Measurements from ENCODE around the gene BBS1.

BBS1 gene

DNA sequence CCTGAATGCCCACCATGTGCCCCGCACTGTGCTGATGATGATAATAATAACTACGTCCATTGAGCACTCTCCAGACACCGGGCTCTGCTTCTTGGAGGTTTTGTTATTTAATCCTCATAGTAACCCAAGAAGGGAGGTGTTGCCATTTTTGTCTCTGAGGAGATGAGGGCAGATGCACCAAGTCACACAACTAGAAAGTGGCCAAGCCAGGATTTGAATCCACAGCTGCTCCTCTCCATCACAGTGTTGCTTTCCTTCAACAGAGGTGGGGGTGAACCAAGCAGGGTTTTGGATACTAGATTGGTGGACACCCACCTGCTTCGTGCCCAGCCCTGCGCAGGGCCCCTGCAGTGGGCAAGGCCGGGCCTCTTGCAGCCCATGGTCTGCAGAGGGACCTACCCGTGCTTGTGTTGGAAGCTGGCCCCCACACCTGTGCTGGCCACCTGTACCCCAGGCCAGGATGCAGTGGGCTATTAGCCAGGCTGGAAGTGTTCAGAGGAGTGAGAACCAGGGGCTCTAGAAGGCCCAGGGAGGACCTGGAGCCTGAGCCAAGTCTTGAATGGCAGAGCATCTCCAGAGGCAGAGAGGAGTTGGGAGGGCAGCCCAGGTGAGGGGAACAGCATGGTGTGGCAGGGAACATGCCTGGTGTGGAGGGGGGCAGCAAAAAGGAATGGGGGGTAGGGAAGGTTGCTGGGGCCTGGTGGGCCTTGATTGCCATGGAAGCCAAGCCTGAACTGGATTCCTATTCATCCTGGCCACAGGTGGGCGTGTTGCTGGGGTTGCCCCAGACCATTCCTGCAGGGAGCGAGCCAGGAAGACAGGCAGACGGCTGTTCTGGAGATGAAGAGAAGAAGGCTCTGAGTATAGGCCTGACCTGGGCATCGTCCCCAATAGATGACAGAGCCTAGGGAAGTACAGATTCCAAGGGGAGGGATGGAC lies 32.9 kb upstream of the BBS1 start:
- no peak for DNase-seq

DNA sequence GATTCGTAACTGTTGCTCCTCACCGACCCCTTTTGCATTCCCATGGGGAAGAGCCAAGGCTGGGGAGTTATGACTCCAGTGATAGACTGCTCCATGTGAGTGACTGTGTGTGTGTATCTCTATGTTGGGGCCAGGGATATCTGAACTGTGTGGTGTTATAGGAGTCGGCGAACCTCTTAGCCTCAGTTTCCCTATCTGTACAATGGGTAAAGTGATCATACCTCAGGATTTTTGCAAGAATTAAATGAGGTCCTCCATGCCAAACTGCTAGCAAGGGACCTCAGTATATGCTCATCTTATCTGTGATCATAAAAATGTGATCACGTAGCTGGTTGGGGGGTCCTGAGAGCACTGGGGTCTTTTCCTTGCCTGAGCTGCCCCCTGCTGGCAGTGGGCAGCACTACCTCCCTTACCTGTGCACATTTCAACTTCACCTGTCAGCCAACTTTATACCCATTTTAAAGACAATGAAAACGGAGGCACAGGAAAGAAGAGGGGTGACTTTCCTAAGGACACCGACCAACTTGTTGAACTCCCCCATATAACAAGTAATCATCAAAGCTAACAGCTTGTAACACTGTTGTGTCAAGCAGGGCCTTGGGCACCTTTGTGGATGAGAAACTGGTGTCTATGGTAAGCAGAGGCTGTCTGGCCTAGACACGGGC lies 31.6 kb upstream of the BBS1 start:
- DNase-seq, result no peak

DNA sequence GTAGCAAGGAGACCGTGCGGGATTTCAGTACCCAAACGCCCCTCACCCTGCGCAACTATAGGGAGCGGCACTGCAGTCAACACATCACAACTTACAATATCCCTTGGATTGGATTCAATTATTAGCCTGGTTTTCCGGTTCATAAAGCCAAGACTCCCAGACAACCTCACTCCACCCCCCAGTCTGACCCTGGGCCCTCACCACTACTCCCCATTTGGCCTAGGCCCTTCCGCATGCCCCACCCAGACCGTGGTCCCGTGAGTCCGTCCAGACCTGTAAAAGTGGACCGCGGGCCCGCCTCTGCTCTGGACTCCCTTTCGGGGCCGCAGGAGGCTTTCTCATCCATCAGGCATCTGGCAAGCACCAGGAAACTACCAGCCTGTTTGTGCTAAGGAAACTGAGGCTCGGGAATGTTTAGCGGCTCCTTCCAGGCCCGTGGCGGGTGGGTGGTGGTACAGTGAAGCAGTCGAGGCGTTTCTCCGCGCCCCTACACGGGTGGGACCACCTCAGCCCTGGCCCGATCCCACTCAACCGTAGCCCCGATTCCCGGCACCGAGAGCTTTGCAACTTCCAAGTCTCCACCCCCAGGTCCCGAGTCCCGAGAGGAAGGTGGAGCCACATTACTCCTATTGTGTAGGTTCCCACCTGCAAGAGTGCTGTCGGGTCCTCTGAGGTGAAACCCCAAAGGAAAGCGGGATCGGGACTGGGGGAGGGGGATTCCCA lies 30.9 kb upstream of the BBS1 start:
- DNase-seq, result peak; percentile 85

DNA sequence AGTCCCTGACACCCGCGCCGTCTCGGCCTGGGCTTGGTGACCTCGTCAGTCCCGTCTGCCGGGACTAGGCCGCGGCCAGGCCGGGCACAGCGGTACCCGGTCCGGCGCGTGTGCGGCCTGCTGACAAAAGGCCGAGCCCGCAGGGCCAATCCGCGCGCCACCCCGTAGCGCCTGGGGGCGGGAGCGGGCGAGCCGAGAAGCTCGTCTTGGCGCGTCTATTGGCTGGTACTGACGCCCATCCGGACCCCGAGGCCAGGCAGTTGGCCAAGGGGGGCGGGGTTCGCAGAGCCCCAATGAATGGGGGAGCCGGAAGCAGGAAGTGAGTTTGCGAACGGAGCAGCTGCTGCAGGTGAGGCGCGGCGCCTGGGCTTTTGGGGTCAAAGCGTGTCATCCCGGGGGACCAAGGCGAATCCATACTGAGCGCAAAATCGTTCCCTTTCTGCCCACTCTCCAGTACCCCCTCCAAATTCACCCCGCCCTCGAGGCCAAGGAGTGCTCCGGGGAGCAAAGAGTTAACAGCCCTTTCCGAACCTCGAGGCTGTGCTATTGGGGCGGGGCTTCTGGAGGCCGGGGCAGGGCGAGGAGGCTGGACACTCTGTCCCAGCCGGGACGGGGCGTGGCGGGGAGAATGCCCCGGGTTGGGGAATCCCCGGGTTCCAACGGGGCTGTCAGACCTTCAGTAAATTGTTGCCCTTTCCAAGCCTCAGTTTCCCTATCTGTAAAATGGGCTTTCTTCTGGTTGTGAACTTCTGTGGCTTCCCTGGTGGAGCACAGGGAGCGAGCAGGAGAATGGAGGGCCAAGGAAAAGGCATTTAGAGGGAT lies 30.1 kb upstream of the BBS1 start, which contains the start of gene DPP3:
Gene DPP3 (plus strand): TSS at position 318 of the 822 bp plus-strand sequence. CDS start 1,767 bp downstream, outside the sequence.
- peak; percentile 97 for DNase-seq

DNA sequence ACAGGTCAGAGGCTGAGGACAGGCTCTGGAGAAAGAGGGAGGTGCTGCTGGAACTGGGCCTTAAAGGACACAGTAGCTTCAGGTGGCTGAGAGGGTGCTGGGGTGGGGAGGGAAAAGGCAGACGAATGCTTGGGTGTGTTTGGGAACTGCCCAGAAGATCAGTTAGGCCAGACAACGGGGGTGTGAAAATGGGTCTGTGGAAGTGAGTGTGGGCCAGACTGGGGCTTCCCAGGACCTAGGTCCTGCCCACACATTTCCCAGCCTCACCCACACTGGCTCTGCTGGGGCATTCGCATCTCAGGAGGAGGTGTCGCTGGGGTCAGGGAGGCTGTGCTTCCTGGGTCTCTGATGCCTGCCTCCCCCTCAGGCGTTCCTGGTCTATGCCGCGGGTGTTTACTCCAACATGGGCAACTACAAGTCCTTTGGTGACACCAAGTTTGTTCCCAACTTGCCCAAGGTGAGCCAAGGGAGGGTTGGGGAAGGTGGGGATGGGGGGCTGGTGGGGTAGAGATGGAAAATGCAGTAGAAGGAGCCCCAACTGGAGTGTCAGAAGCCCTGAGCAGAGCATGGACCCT lies 25.5 kb upstream of the BBS1 start:
- no peak for DNase-seq

DNA sequence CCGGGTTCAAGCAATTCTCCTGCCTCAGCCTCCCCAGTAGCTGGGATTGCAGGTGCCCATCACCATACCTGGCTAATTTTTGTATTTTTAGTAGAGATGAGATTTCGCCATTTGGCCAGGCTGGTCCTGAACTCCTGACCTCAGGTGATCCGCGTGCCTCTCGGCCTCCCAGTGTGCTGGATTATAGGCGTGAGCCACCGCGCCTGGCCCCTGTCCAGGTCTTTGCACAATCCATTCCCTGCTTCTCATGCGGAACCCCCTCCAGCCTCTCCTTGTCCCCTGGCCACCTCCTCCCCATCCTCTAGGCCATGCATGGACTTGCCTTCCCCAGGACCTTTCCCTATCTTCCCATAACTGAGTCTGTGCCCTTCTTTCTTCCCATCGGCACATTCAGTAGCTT lies 21.5 kb upstream of the BBS1 start:
- no peak for DNase-seq

DNA sequence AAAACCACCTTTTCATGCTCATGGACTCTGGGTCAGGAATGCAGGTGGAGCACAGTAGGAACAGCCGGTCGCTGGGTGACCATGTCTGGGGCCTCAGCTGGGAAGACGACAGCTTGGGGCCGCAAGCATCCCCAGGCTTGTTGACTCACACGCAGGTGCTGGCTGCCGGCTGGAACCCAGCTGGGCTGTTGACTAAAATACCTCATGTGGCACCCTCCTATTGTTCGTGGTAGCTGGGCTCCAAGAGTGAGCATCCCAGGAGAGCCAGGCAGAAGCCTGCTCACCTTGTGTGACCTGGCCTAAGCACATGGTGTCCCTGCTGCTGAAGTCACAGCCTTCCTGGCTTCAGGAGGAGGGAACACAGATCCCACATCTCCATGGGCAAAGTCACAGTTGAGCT lies 20.8 kb upstream of the BBS1 start:
- DNase-seq, result peak; percentile 67

DNA sequence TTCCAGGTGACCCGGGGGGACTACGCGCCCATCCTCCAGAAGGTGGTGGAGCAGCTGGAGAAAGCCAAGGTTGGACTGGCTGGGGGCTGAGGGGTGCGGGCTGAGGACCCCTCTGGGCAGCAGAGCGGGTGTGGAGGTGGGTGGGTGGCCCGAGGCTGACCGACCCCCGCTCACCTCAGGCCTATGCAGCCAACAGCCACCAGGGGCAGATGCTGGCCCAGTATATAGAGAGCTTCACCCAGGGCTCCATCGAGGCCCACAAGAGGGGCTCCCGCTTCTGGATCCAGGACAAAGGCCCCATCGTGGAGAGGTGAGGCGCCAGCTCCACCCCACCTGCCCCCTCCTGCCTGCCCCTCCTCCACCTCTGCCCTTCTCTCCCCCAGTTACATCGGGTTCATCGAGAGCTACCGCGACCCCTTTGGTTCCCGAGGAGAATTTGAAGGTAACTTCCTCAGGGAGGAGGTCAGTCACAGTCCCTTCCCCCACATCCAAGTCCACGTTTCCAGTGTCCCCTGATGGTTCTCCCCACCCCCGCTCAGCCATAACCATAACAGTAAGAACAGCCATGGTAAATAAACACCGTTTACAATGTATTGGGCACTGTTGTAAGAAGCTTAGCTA lies 19.0 kb upstream of the BBS1 start:
- no peak for DNase-seq

DNA sequence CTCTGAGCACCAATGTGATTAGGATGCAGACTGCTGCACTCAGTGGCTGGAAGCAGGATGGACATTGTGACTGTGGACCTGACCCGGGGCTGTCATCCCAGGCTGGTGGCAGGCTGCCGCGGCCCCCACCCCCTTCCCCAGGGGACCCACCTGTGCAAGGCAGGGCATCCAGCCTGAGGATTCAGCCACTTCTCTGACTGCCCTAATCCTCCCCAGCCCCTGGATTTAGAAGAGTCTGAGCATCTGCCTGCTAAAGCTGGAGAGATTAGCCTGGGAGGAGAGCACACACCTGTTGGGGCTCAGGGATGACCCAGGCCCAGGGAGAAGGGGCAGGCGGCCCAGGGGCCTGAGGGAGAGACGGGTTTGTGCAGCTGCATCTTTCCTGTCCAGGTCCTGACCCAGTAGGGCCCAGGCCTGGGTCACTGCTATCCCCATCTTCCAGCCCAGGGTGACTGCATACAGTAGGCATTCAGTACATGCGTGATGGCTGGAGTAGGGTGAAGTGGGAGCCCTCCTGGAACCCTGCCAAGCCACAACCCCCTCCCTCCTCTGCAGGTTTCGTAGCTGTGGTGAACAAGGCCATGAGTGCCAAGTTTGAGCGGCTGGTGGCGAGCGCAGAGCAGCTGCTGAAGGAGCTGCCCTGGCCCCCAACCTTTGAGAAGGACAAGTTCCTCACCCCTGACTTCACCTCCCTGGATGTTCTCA lies 18.1 kb upstream of the BBS1 start:
- no peak for DNase-seq

DNA sequence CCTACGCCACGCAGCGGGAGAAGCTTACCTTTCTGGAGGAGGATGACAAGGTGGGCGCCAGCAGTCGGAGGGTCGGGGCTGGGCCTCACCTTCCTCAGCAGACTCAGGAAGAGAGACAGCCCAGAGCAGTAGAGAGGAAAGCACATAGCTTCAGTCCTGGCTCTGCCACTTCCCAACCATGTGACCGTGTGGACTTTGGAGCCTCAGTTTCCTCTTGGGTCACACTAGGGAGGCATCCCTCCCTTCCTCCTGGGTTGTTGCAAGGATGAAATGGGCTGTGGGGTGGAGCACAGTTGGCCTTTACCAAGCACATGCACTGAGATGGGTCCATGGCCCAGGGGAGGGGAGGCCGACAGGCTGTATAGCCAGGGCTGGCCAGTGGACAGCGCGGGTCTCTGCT lies 17.3 kb upstream of the BBS1 start:
- DNase-seq, result no peak

DNA sequence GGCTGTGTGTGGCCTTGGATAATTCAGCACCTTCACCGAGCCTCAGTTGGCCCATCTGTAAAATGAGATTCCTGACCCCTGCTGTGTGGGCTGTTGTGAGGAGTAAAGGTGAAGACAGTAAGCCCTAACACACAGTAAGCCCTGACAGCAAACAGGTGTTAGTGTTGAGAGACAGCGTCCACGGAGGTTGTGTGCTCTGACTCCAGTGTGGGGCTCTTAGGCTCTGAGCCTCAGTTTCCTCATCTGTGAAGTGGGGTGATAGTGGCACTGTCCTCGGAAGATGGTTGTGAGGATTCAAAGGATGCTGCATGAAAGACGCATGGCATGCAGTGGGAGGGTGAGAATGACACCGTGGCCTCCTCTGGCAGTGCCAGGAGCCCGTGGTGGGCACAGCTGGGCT lies 16.0 kb upstream of the BBS1 start:
- DNase-seq, result no peak

DNA sequence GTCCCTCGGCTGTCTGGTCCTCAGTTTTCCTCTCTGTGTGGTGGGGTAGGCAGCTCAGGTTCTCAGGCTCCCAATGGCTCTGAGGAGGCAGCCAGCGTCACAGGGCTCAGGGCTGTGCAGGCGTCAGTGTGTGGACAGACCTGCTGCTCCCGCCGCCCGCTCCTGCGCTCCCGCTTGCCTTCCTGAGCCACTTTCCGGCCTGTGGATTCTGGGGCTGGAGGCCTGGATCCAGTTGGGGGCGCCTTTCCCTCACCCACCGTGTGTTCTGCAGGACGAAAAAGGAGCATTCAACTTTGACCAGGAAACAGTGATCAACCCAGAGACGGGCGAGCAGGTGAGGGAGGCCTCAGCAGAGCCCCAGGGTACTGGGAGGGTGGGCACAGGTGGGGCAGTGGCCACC lies 15.5 kb upstream of the BBS1 start:
- no peak for DNase-seq

DNA sequence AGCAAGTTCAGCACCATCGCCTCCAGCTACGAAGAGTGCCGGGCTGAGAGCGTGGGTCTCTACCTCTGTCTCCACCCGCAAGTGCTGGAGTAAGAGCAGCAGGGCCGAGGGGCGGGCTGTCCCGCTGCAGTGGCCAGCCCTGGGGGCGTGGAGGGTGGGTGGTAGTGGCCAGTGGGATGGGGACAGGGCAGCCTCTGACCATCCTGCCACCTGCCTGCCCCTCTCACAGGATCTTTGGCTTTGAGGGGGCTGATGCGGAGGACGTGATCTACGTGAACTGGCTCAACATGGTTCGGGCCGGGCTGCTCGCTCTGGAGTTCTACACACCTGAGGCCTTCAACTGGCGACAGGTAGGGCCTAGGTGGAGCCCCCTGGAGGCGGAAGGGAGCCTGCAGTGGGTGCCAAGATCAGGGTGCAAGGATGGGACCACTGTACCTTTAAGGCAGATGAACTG lies 15.0 kb upstream of the BBS1 start:
- no peak for DNase-seq

DNA sequence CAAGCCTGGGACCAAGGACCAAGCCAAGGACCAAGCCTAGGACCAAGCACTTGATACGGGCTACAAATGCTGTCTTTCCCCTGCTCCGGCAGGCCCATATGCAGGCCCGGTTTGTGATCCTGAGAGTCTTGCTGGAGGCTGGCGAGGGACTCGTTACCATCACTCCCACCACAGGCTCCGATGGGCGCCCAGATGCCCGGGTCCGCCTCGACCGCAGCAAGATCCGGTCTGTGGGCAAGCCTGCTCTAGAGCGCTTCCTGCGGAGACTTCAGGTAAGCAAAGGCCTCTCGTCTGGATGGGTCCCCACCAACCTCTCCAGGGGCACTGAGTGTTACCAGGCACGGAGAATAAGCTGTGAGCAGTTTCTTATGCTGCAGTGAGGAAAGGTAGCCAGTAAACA lies 13.2 kb upstream of the BBS1 start:
- DNase-seq, result no peak

DNA sequence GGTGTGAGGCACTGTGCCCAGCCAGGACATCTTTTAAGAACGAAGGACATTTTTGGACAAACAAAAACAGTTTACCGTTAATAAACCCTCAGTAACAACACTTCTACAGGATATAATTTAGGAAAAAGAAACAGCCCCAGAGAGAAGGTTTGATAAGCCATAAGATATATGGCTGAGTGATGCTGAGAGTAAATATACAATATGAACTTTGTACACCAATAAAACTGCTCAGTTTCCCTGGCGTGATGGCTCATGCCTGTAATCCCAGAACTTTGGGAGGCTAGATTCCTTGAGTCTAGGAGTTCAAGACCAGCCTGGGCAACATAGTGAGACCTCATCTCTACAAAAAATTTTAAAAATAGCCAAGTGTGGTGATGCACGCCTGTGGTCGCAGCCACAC lies 11.9 kb upstream of the BBS1 start:
- DNase-seq, result no peak

DNA sequence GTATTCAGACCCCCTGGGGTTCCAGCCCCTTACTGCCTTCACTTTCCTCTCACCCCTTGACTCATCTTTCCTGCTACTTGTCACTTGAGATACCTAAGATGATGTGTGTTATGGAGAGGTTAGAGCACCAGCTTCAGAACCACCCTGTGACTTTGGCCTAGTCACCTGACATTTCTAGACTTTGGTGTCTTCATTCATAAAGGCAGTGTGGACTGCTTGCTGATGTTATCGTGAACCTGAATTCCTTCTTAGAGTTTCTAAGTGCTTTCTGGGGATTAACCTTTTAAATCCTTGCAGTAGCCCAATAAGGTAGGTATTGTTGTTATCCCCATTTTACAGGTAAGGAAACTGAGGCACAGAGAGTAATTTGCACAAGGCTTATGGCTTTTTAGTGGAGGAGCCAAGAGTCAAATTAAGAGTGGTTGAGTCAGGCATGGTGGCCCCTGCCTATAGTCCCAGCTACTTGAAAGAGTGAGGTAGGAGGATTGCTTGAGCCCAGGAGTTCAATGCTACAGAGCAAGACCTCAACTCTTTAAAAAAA lies 5.1 kb upstream of the BBS1 start:
- no peak for DNase-seq

DNA sequence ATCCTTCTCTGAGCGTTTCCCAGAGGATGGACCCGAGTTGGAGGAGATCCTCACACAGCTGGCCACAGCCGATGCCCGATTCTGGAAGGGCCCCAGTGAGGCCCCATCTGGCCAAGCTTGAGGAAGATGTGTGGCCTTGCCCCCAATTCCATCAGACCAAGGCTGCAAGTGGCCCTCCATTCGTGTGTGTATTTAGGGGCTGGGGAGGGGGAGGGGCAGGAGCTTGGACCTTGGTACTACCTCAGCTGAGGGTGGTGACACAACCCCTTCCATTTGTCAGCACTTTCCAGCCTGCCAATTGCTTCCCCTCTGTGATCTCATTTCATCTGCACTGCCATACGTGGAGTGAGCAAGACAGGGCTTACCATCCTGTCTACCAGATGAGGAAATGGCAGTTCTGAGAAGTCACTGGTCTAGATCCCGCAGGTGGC lies 1.3 kb upstream of the BBS1 start:
- DNase-seq, result no peak

DNA sequence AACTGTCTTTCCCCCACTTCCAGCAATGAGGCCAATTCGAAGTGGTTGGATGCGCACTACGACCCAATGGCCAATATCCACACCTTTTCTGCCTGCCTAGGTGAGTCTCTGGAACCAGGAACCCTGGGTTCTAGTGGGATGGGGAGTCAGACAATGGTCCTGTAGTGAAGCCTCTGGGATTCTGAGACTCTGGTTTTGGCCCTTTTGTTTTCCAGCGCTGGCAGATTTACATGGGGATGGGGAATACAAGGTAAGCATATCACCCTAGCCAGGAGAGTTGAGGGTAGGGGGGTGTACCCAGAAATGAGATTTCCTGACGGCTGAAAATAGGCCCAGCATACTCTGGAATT lies 530 bp downstream of the BBS1 start:
- DNase-seq, result no peak

DNA sequence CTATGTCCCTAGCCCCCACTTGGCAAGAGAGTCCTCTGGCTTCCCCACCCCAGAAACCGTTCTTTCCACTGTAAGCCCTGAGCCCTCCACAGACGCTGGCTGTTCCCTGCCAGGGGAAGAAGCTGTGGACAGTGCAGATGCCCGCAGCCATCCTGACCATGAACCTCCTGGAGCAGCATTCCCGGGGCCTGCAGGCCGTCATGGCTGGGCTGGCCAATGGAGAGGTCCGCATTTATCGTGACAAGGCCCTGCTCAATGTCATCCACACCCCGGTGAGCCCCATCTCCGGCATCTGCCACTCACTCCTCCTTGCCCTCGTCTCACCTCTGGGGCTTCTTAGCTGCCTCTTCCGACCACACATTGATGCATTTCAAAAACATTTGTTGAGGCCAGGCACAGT lies 13.2 kb downstream of the BBS1 start:
- DNase-seq, result no peak

DNA sequence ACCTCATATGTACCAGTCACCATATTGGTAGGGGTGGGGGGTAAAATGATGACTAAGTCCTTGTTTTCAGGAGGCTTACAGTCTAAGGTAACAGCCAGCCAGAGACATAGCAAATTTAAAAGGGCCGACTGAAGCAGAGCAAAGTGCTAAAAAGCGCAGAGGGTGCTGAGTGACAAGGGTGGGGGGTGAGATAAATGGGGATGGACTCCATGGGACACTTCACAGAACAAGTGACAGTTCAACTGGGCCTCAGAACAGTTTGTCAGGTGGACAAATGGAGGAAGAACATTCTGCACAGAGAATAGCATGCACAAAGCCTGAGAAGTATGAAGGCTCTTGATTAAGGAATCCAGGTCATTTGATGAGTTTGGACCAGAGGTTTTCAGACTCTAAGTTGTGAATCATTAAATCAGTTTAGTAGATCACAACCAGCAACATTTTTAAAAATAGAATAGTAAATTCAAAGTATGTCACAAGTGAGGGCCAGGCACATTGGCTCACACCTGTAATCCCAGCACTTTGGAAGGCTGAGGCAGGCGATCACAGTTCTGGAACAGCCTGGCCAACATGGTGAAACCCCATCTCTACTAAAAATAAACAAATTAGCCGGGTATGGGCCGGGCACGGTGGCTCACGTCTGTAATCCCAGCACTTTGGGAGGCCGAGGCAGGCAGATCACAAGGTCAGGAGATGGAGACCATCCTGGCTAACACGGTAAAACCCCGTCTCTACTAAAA lies 14.0 kb downstream of the BBS1 start:
- DNase-seq, result no peak

Data from NCI-H2171 (cell line).